HG03135 (cell line): ENCODE measurements around the gene KCNJ18.
"Not testable (repeated sequence)": the region's sequence is repeated elsewhere in the genome, so short reads cannot be mapped to it uniquely, and the experiment has no call there.

Source experiments
- ATAC-seq: cut with Tn5 transposase; IDR thresholded peaks from one replicate; pipeline ENCODE4 v1.9.1; 2021; ENCODE audit warnings: mild to moderate bottlenecking, moderate library complexity; ENCODE audit not compliant: unreplicated experiment

The KCNJ18 gene

GRCh38 chr17:21683897-21684296, 8.4 kb upstream of the KCNJ18 start:
- ATAC-seq, result not testable (repeated sequence)

- not testable (repeated sequence) for ATAC-seq
Measured at GRCh38 chr17:21684384-21684783, 7.9 kb upstream of the KCNJ18 start.

- ATAC-seq, result not testable (repeated sequence)
Measured at GRCh38 chr17:21685061-21685795, 7.1 kb upstream of the KCNJ18 start.

GRCh38 chr17:21686165-21687015, 5.9 kb upstream of the KCNJ18 start:
- ATAC-seq, result no peak

GRCh38 chr17:21687136-21687953, 5.0 kb upstream of the KCNJ18 start:
- ATAC-seq, result no peak

GRCh38 chr17:21688293-21688949, 3.9 kb upstream of the KCNJ18 start:
- ATAC-seq, result no peak

GRCh38 chr17:21689604-21690003, 2.7 kb upstream of the KCNJ18 start:
- no peak for ATAC-seq

- not testable (repeated sequence) for ATAC-seq
Measured at GRCh38 chr17:21690811-21691210, 1.5 kb upstream of the KCNJ18 start.

- not testable (repeated sequence) for ATAC-seq
Measured at GRCh38 chr17:21691481-21691880, 842 bp upstream of the KCNJ18 start.

- not testable (repeated sequence) for ATAC-seq
Measured at GRCh38 chr17:21692704-21693065, 362 bp downstream of the KCNJ18 start.

- ATAC-seq, result not testable (repeated sequence)
Measured at GRCh38 chr17:21693391-21693796, 1.1 kb downstream of the KCNJ18 start.

- ATAC-seq, result not testable (repeated sequence)
Measured at GRCh38 chr17:21693937-21694336, 1.6 kb downstream of the KCNJ18 start.

GRCh38 chr17:21696227-21696626, 3.9 kb downstream of the KCNJ18 start:
- not testable (repeated sequence) for ATAC-seq

GRCh38 chr17:21696842-21697507, 4.7 kb downstream of the KCNJ18 start:
- ATAC-seq, result not testable (repeated sequence)

GRCh38 chr17:21697508-21697860, 5.2 kb downstream of the KCNJ18 start:
- not testable (repeated sequence) for ATAC-seq

GRCh38 chr17:21698437-21699075, 6.2 kb downstream of the KCNJ18 start:
- ATAC-seq, result not testable (repeated sequence)

GRCh38 chr17:21699124-21699523, 6.8 kb downstream of the KCNJ18 start:
- not testable (repeated sequence) for ATAC-seq

GRCh38 chr17:21699573-21700236, 7.4 kb downstream of the KCNJ18 start:
- not testable (repeated sequence) for ATAC-seq

- not testable (repeated sequence) for ATAC-seq
Measured at GRCh38 chr17:21701090-21701489, 8.8 kb downstream of the KCNJ18 start.
